Activated CD8-positive, alpha-beta memory T cell treated with anti-CD3 and anti-CD28 coated beads, Interleukin-2, amount 50 U/mL, for 4 hours (primary cell): Measurements from ENCODE around the gene UCK2.
"Not testable (repeated sequence)": the region's sequence is repeated elsewhere in the genome, so short reads cannot be mapped to it uniquely, and the experiment has no call there.

Experiments used
- DNase-seq: peaks from one replicate; pipeline ENCODE4 v3.0.0-alpha.2; 2020

The UCK2 gene

GRCh38 chr1:165827268-165828102 is at the start of gene UCK2:
TSS of gene UCK2 (plus strand) at chr1:165827614. CDS start at chr1:165827834, 220 bp downstream.
- DNase-seq, result peak; percentile 62

- DNase-seq, result not testable (repeated sequence)
Observed at GRCh38 chr1:165778197-165778596, 49.2 kb upstream of the UCK2 start.

GRCh38 chr1:165783519-165783918 is 43.9 kb upstream of the UCK2 start:
- DNase-seq, result not testable (repeated sequence)

- DNase-seq, result no peak
Observed at GRCh38 chr1:165787741-165788140, 39.7 kb upstream of the UCK2 start.

- no peak for DNase-seq
Observed at GRCh38 chr1:165793951-165794350, 33.5 kb upstream of the UCK2 start.

- no peak for DNase-seq
Observed at GRCh38 chr1:165795894-165796293, 31.5 kb upstream of the UCK2 start.

- no peak for DNase-seq
Observed at GRCh38 chr1:165799387-165799786, 28.0 kb upstream of the UCK2 start.

- DNase-seq, result not testable (repeated sequence)
Observed at GRCh38 chr1:165804513-165804912, 22.9 kb upstream of the UCK2 start.

- DNase-seq, result no peak
Observed at GRCh38 chr1:165807613-165808012, 19.8 kb upstream of the UCK2 start.

- DNase-seq, result no peak
Observed at GRCh38 chr1:165815725-165816124, 11.7 kb upstream of the UCK2 start.

GRCh38 chr1:165816157-165816556 is 11.3 kb upstream of the UCK2 start:
- DNase-seq, result no peak

GRCh38 chr1:165816826-165817497 is 10.5 kb upstream of the UCK2 start:
- DNase-seq, result no peak

- DNase-seq, result no peak
Observed at GRCh38 chr1:165823552-165824268, 3.7 kb upstream of the UCK2 start.

GRCh38 chr1:165824269-165824643 is 3.2 kb upstream of the UCK2 start:
- no peak for DNase-seq

GRCh38 chr1:165826565-165827267 is 698 bp upstream of the UCK2 start:
- no peak for DNase-seq

GRCh38 chr1:165828103-165828668 is 772 bp downstream of the UCK2 start:
- peak; percentile 54 for DNase-seq

GRCh38 chr1:165828669-165829329 is 1.4 kb downstream of the UCK2 start:
- no peak for DNase-seq

GRCh38 chr1:165829888-165830287 is 2.5 kb downstream of the UCK2 start:
- no peak for DNase-seq

- DNase-seq, result no peak
Observed at GRCh38 chr1:165831146-165831545, 3.7 kb downstream of the UCK2 start.

GRCh38 chr1:165832902-165833301 is 5.5 kb downstream of the UCK2 start:
- no peak for DNase-seq

- DNase-seq, result no peak
Observed at GRCh38 chr1:165833358-165833757, 5.9 kb downstream of the UCK2 start.

- DNase-seq, result no peak
Observed at GRCh38 chr1:165834229-165834628, 6.8 kb downstream of the UCK2 start.
